Bladder microvascular endothelial cell (primary cell): ENCODE data around the gene MDH1. TPM values are rescaled to one million over a fixed set of nuclear protein-coding genes. Genes with fewer than 3 reads are reported as not detected.

Source experiments
- total RNA-seq: library from RNA; depleted of rRNA; stranded (reverse); fragments of >200 nt; gene quantifications from 2 replicates; pipeline ENCODE4 v1.2.3, GENCODE V29; 2014

The MDH1 gene
- total RNA-seq = 93.3 and 114 TPM in 2 replicates

DNA sequence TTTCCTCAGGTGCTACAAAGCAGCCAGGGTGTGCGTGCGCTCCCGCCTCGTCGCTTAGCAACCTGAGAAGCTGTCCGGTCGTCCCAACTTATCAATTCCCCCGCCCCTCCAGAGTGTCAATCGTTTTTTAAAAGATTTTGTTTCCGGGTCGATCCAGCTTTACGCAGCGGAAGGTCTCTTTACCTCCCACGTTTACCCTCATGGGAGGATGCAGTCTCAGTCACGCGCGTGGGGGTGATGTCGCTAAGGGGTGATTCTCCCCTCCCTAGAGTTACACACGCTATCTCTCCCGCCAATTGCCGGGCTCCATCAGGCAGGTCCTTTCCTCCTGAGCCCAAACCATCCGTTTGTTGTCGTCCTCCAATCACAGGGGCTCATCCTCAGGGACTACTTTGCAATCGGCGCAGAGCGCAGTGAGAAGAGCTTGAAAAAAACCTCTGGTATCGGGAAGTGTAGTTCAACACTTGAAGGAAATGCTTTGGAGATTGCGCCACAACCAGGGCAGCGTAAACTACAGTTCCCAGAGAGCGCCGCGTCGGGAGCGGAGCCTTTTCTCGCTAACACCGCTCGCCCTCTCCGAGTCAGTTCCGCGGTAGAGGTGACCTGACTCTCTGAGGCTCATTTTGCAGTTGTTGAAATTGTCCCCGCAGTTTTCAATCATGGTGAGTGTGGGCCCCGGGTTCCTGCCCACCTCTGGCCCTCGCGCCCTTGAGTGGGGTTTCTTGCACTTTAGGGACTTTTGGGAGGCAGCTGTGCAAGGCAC is at the start of gene MDH1, which contains the start of gene WDPCP:
MDH1 (plus strand) TSS at position 579 of the 763 bp plus-strand sequence; CDS start at position 660, 81 bp downstream.
WDPCP (minus strand) TSS at position 93 of the 763 bp plus-strand sequence. CDS start 206 bp downstream, outside the sequence.

Other genes starting within 250 kb of the MDH1 start
- gene WDPCP, start 486 bp upstream of the MDH1 start, total RNA-seq = 4.9 and 8.7 TPM in 2 replicates